DND-41 (cell line): ENCODE data around the gene GIGYF1.

Experiments
- EZH2 ChIP-seq: IDR thresholded peaks from 3 replicates; pipeline ENCODE4 v1.6.1; 2012; ENCODE audit warnings: borderline replicate concordance, low read depth, mild to moderate bottlenecking, moderate library complexity, low read length, inconsistent platforms; ENCODE audit not compliant: severe bottlenecking
- TF ChIP-seq, protein P1 (sequence below): IDR thresholded peaks from 2 replicates; pipeline ENCODE4 v1.5.1; 2012; ENCODE audit warnings: borderline replicate concordance, low read length, moderate library complexity, mild to moderate bottlenecking; ENCODE audit not compliant: poor library complexity, severe bottlenecking; ENCODE audit errors: extremely low read depth

DNA sequence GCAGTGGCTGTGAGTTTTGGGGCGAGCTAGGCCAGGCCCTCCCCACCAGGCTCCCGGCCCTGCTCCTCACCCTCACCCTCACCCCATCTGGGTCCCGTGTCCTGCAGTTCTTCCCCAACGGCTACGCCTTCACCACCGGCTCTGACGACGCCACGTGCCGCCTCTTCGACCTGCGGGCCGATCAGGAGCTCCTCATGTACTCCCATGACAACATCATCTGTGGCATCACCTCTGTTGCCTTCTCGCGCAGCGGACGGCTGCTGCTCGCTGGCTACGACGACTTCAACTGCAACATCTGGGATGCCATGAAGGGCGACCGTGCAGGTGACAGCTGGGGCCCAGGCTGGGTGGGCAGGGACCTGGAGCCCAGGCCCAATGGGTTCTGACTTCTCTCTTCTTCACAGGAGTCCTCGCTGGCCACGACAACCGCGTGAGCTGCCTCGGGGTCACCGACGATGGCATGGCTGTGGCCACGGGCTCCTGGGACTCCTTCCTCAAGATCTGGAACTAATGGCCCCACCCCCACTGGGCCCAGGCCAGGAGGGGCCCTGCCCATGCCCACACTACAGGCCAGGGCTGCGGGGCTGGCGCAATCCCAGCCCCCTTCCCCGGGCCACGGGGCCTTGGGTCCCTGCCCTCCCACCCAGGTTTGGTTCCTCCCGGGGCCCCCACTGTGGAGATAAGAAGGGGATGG is 15.6 kb downstream of the GIGYF1 start:
- TF ChIP-seq, protein P1, sequence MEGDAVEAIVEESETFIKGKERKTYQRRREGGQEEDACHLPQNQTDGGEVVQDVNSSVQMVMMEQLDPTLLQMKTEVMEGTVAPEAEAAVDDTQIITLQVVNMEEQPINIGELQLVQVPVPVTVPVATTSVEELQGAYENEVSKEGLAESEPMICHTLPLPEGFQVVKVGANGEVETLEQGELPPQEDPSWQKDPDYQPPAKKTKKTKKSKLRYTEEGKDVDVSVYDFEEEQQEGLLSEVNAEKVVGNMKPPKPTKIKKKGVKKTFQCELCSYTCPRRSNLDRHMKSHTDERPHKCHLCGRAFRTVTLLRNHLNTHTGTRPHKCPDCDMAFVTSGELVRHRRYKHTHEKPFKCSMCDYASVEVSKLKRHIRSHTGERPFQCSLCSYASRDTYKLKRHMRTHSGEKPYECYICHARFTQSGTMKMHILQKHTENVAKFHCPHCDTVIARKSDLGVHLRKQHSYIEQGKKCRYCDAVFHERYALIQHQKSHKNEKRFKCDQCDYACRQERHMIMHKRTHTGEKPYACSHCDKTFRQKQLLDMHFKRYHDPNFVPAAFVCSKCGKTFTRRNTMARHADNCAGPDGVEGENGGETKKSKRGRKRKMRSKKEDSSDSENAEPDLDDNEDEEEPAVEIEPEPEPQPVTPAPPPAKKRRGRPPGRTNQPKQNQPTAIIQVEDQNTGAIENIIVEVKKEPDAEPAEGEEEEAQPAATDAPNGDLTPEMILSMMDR, result no peak
- no peak for TF ChIP-seq EZH2
